CD4-positive, alpha-beta T cell treated with Interleukin-6 for 4 hours (primary cell): ENCODE results near the gene XPO6.

Experiments
- DNase-seq: peaks from one replicate; pipeline ENCODE4 v3.0.0-alpha.2; 2020; ENCODE audit warnings: mixed read lengths

XPO6 gene

DNA sequence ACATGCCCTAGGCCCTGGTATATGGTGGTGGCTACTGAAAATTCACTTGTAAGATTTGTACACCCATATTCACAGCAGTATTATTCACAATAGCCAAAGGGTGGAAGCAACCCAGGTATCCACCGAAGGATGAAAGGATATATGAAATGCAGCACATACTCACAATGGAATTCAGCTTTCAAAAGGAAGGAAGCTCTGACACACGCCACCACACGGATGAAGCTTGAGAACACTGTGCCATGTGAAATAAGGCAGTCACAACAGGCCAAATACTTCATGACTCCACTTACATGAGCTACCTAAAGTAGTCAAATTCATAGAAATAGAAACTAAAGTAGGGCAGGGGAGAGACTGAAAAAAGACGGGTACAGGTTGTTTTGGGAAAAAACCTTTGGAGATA, 2.9 kb downstream of the XPO6 start:
- DNase-seq: peak; percentile 42

DNA sequence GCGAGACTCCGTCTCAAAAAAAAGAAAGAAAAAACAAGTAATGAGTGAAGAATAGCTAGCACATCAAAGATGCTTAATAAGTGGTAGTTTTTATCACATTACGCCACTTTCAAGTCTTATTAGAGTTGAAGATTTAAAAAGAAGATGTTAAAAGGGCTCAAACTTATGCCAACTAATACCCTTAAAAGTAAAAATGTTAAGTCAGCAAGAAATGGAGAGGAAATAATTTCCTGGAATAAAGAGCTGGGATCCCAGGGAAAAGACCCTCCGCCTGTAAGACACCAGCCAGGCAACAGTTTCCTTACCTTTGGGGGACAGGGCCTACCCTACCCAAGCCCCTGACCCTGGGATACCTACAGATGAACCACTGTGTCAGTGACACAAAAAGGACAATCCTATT, 3.6 kb downstream of the XPO6 start:
- DNase-seq: no peak

DNA sequence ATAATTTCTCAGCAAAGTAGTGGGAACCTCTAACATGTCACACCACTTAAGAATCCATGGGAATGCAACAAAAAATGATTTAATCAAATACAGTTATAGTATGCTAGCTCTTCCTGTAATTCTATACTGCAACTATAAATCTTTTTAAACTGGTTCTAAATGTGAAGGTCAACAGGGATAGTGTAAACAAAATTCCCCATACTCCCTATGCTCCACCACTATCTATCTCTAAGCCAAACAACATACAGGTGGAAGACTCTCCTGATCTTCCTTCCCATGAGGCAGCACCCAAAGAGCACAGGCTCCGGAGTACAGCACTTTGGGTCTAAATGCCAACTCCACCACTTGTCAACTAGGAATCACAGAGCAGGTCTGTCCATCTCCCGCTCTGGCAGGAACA, 4.4 kb downstream of the XPO6 start:
- DNase-seq: no peak

DNA sequence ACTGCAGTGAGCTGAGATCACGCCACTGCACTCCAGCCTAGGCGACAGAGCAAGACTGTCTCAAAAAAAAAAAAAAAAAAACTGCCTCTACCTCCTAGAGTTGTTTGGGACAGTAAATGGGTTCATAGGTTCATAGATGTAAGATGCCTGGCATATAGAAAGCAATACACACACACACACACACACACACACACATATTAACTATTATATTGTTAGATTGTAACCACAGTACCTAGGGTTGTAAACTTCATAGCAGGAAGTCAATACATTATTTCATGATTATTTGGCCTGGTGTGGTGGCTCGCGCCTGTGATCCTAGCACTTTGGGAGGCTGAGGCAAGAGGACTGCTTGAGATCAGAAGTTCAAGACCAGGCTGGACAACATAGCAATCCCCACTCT, 5.8 kb downstream of the XPO6 start:
- DNase-seq: no peak

DNA sequence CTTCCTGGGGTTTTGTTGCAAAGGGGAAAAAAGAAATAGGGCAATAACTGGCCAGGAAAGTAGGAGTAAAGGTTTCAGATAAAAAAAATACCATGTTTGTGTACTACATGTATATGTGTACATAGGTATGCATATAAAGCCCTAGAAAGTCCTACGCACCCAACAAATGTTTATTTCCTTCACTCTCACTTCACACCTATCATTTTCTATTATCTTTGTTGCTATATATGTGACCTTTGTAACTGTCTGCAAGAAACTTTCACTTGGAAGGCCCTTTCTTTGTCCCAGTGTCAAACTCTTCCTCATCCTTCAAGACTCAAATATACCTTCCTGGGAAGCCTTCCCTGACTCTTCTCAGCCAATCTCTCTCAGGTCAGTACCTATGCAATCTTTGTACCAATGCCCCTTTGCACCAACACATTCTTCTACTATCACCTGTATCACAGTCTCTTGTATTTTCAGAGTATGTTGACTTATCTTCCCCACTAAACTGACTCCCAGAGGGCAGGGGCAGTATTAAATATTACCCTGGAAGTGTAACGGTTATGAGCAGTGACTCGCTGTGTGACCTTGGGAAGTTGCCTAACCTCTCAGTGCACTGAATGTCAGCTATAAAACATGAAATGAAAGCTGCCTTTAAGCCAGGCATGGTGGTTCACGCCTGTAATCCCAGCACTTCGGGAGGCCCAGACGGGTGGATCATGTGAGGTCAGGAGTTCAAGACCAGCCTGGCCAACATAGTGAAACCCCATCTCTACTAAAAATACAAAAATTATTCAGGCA, 6.5 kb downstream of the XPO6 start:
- DNase-seq: no peak

DNA sequence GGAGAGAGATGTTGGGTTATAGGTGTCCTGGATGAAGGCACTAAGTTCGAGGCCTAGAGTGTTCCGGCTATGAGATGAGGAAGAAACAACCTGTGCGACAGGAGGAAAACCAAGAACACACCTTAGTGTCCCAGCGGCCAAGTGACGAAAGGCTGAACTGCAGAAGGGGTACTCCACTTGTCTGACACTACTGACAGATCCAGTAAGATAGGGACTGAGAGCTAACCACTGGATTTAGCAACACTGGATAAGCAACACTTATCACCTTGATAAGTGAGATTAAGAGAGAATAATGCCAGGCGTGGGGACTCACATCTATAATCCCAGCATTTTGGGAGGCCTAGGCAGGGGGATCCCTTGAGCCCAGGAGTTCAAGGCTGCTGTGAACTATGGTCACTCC, 7.1 kb downstream of the XPO6 start:
- DNase-seq: no peak

DNA sequence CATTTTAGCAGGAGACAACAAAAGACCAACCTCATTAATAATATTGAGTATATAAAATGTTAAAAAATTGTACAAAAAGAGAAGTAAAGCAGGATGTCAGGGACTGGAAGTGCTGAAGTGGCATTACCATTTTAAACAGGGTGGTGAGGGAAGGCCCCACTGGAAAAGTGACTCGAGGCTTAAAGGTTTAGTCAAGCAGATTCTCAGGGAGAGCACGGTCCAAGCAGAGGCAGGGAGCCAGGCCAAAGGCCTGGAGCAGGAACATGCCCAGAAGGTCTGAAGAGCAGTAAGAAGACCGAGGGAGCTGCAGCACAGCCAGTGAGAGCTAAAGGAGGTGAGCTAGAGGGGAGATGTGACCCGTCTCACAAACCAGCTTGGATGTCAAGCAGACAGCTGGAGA, 7.6 kb downstream of the XPO6 start:
- no peak for DNase-seq

DNA sequence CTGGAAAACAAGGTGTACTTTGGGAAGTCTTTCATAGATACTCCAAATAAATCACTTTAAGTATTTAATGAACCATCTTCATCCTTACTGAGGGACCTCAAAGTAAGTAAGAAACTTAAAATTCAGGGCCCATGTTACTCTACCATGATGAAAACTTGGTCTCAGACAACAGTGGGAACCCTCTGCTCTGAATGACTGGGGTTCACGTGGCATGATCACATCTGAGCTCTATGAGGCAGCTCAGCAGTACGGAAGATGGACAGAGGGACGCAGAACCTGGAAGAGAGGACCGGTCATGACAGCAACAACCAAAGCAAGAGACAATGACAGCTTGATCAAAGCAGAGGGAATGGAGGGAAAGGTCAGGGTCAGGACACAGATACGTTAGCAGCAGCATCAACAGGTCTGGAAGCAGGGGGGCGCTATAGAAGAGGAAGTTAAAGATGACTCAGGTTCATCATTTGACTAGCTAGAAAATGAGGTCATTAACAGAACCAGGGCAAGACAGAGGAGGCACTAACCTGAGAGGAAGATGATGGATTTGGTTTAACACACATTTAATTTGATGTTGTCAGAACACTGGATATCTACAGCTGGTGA, 9.5 kb downstream of the XPO6 start:
- DNase-seq: peak; percentile 36

DNA sequence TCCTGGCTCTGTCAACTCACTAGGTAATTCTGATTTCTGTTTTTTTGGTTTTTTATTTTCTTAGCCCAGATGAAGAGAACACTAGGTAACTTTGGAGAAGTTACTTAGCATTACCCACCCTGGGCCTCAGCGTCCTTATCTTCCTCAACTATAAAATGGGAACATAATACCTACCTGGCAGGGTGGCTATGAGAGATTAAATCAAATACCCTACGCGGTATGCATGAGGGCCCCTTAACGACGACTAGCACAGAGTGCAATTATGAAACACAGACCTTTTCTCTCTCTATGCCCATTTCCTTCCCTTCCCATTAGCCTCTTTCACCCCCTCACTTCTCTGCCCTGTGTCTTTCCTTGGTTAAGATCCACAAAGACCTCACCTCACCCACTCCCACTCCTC, 11.1 kb downstream of the XPO6 start:
- DNase-seq: no peak

DNA sequence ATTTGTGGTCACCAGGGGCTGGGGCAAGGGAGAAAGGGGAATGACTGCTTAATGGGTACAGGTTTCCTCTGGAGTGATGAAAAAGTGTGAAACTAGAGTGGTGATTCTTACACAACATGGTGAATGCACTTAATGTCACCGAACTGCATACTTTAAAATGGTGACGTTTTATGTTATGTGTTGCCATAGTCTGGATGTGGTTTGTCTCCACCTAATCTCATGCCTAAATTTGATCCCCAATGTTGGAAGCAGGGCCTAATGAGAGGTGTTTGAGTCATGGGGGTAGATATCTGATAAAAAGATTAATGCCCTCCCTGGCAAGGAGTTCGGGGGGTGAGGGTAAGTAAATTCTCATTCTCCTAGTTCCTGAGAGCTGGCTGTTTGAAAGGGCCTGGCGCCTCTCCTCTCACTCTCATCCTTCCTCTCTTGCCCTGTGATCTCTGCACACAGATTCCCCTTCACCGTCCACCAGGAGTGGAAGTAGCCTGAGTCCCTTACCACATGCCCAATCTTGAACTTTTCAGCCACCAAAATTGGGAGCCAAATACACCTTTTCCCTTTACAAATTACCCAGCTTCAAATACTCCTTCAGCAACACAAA, 15.3 kb downstream of the XPO6 start:
- DNase-seq: no peak

DNA sequence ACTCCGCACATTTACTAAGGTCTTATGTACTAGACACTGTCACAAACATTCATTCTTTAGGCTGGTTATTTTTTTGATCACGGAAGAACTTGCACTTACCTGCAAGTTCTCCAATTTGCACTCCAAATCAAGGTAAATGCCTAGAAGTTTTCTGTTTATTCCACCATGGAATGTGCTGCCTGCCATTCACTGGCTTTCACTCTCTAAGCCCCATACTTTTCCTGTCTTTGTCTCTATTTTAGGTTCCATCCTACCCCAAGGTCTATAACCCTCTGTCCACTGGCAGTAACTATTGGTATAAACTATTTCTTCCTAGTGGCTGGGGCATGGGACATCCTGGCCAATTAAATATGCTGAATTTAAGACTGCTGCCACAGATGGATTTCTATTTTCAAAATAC, 15.9 kb downstream of the XPO6 start:
- no peak for DNase-seq

DNA sequence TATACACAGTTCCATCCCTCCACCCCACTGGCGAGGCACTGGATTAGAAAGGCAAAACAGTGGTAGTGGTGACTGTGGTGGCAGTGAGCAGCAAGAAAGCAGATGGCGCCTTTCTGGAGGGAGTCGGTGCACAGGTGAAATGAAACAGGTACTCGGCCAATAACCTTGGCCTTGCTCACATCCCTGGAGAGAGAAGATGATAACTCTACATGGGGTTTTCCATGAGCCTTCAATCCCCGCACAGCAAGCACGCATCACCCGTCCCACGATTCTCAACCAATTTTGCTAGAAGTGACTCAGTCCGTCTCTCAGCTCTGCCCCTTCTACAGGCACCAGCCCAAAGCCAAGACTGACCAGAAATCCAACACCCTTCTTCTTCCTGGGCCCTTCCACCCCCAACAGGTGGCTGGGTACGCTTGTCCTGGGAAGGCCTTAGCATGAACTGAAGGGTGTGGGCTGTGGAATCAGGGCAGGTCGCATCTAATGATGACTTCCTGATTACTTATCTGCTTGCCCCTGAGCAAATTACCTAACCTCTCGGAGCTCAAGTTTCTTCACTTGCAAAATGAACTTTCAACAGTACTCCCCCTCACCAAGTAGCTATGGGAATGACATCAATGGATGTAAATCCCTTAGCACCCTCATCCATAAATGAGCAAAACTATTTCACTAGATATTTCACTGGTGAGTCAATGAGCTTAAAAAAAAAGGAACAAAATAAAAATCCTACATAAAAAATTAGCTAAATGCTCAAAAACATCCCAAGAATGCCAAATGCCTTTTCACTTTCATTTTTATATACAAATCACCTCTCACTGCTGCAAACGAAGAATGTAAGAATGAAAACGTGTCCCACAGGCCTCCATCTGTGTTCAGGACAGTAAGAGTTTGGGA, 18.0 kb downstream of the XPO6 start:
- DNase-seq: peak; percentile 21

DNA sequence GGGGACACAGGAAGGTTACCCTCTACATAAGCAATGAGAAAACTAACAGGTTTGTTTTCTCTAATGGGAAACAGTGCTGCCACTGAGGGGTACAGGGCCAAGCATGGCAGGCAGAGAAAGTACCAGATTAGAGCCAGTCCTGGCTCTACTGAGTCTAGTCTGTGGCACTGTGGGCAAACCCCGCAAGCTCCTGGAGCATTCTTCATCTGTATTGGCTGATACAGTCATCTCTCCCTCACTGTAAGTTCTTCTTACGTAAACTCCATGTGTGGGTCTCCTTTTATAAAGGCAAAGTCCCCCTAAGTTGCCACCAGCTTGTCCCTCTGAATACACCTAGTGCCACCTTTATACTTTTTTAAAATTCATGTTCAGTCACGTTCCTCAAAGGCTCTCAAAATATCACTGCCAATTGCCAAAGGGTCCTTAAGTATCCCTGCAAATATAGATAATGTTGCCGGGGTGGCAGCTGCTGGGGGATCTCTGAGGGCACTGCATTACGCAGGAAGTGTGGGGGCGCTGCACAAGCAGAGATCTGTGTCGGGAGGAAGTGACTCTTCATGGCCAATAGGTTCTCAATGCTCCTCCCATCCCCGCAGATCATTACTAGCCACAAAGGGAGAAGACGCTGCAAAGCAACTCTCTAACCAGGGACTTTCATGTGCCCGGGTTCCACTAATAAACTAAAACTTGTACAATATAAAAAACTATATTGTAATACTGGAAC, 18.8 kb downstream of the XPO6 start:
- peak; percentile 81 for DNase-seq

DNA sequence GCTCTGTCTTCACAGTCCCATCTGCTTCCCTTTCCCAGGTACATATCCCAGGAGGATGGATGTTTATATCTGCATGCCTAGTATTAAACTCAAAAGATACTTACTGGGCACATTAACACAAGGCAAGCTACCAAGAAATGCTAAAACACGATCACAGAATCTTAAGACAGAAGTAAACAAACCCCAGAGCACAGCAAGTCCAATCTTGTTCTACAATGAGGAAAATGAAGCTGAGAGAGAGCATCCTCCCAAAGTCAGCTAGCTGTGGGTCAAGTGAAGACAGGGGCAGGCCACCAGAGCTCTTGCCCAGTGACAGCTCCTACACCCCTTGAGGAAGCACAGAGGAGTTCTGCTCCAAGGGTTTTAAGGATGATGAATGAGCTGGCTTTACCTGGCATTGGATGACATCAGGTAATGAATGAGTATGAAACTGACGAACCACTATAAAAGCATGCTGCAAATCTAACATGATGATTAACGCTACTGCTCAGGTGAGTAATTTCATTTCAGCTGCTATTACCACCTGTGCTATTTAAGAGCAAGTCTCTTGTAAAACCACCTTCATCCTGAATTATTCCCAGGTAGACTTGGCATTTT, 20.3 kb downstream of the XPO6 start:
- DNase-seq: no peak

DNA sequence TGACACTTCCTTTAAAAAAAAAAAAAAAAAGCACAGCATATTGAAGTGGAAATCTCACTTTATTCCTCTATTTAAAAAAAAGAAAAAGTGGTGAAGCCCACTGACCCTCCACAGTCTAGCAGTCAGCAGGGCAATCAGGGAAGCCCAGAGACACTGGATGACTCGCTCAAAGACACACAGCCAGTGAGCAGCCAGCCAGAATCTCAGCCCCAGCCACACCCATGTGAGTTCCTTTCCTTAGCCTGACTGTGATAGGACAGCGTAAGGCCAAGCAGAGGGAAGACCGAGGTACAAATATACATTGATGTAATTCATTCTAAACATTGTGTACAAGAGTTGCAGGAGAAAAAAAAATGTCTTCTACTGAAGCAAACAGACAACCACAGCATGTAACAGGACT, 22.5 kb downstream of the XPO6 start:
- peak; percentile 56 for DNase-seq

DNA sequence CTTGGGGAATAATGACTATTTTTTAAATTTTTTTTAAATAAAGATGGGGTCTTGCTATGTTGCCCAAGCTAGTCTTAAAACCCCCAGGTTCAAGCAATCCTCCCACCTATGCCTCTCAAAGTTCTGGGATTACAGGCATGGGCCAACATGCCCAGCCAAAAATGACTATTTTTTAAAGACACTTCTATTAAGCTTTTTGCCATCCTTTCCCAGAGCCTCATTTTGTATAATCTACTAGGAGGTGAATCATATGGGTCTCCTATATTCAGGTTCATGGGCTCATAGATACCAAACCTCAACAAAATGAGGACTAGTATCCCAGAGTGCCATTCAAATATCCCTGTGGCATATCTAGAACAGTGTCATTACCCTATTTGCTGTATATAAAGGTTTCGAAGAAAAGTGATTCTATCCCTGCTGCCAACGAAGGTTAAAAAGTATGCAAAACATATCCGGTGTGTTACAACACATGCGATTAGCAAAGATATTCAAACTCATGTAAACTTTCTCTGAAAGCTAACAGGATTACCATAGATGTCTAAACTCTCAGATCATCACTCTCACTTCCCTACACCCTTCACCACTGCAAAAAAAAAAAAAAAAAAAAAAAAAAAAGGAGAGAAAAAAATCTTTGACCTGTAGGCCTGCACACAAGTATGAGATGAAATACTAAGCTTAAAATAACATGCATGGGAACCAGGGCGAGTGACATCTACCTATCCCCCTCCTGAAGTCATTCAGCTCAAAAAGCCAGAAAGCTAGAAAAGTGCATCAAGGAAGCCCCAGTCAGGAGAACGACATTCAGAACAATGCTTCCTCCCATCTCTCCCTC, 23.5 kb downstream of the XPO6 start:
- DNase-seq: no peak

DNA sequence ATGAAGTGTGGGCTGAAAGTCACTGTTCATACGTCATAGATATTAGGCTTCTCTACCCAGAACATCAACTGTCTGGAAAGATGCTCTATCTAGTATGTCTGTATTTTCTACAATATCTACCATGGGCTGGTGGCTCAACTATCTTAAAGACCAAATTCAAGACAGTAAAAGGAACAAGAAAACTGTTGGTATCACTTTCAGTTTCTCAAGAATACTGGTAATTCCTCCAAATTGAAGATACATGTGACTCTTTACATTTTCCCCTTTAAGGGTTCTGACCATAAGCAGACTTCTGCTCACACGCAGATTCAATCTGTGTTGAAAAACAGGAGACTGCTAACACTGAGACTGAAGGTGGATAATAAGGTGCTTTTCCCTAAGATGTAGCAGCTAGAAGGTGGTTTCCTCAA, 24.2 kb downstream of the XPO6 start:
- DNase-seq: no peak

DNA sequence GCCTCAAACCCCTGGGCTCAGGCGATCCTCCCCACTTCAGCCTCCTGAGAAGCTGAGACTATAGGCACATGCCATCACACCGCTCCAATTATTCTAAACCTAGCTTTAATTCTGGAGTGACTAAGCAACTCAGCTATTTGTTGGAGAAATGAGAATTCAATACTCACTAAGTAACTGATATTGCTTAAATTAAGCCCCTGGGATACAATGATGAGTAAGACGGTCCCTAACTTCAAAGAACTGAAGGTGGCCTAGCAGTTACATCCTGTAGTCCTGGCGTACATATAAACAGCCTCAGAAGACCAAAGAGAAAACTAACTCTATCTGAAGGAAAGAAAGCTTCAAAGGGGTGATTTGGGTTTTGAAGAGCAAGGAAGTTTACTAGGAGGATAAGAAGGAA, 25.0 kb downstream of the XPO6 start:
- no peak for DNase-seq

DNA sequence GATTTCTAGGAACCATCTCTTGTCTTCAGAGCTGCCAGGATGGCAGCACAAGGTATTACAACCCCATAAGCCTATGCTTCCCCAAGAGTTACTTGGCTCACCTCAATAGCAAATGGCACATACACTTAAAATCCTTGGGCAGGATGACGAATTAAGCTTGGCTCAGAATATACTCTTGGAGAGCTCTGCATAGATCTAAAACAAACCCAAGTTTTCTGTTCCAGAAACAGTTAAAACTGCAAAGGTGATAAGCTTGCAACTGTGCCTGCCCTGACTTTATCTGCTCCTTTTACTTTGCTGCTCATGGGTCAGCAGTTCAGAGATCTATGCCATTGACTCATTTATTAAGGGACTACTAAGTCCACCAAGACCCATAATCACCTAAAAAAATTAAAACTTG, 26.1 kb downstream of the XPO6 start:
- no peak for DNase-seq

DNA sequence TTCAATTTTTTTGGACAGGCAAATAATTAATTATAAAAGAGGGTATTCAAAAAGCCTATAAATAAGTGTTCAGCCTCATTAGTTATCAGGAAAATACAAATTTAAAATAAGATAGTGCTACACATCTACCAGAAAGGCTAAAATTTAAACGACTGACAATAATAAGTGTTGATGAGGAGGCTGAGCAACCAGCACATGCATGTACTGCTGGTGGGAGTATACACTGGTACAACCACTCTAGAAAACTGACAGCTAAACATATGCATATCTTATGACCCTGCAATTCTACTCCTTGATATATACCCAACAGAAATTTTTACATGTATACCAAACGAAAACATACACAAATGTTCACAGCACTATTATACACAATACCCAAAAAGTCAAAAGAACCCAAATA, 27.1 kb downstream of the XPO6 start:
- no peak for DNase-seq

DNA sequence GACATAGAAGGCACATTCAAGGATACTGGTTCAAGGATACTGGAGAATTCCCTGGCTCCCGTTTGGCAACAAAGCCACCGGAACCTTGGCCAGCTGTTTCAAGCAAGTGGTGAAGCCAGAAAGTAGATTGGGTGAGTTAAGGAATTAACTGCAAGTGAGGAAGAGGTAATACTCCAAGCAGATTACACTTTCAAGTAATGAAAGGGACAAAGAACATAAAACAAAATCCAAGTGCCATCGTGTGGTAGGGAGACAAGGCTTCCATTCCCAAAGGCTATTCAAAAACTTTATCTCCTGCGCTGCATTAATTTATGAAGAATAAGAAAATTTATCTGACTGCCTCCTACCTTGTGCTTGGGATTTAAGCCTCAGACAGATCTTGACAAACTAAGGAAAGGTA, 27.8 kb downstream of the XPO6 start:
- DNase-seq: no peak
